ENCODE results near the gene ZNF211. TPM values are rescaled to one million over a fixed set of nuclear protein-coding genes. Genes with fewer than 3 reads are reported as not detected.
A peak's percentile ranks its signal among the peaks of the same experiment; 100 is the strongest.

Gene ZNF211
- total and polyA plus RNA-seq, 10 donors, result 9.5 to 28.4 (median 19.3) TPM

DNA sequence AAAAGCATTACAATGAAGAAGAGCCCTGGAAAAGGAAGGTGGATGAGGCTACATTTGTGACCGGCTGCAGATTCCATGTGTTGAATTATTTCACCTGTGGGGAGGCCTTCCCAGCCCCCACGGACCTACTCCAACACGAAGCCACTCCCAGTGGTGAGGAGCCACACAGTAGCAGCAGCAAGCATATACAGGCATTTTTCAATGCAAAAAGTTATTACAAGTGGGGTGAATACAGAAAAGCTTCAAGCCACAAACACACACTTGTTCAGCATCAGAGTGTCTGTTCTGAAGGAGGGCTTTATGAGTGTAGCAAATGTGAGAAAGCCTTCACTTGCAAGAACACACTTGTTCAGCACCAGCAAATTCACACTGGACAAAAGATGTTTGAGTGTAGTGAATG lies 53.8 kb downstream of the ZNF211 start:
- Histone ChIP-seq H3K27ac (no peak overlapping the region), H3K36me3 (peaks cover 12 to 81% (median 55%) of the 10 kb centered on the region in 6 donors), H3K4me3 (peak overlapping the region in 1 of 8 donors; percentile 26), H3K27me3 (replicated peaks in 1 of 7) (no peaks in the 10 kb centered on the region), H3K4me1 (peaks cover 9 to 21% (median 15%) of the 10 kb centered on the region in 6 donors), H3K9me3 (peaks cover 32 to 93% (median 91%) of the 10 kb centered on the region in 8 donors)
- intact Hi-C loops (cut with DNase I; ENCODE audit: low total_unique reads), result no loop called here
- TF ChIP-seq POLR2AphosphoS5 (IDR thresholded peaks at IDR 0.05) (no peak), POLR2A (IDR thresholded peaks at IDR 0.05) (no peak)
- TF ChIP-seq, protein P1, sequence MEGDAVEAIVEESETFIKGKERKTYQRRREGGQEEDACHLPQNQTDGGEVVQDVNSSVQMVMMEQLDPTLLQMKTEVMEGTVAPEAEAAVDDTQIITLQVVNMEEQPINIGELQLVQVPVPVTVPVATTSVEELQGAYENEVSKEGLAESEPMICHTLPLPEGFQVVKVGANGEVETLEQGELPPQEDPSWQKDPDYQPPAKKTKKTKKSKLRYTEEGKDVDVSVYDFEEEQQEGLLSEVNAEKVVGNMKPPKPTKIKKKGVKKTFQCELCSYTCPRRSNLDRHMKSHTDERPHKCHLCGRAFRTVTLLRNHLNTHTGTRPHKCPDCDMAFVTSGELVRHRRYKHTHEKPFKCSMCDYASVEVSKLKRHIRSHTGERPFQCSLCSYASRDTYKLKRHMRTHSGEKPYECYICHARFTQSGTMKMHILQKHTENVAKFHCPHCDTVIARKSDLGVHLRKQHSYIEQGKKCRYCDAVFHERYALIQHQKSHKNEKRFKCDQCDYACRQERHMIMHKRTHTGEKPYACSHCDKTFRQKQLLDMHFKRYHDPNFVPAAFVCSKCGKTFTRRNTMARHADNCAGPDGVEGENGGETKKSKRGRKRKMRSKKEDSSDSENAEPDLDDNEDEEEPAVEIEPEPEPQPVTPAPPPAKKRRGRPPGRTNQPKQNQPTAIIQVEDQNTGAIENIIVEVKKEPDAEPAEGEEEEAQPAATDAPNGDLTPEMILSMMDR (IDR thresholded peaks at IDR 0.05 in 8 of 11, conservative IDR thresholded peaks at IDR 0.05 in 3 of 11), result no peak
- no peak for DNase-seq
- WGBS, 5 donors, result 97 to 100% (median 98%) methylated on average over 3 of the region's 3 CpGs

DNA sequence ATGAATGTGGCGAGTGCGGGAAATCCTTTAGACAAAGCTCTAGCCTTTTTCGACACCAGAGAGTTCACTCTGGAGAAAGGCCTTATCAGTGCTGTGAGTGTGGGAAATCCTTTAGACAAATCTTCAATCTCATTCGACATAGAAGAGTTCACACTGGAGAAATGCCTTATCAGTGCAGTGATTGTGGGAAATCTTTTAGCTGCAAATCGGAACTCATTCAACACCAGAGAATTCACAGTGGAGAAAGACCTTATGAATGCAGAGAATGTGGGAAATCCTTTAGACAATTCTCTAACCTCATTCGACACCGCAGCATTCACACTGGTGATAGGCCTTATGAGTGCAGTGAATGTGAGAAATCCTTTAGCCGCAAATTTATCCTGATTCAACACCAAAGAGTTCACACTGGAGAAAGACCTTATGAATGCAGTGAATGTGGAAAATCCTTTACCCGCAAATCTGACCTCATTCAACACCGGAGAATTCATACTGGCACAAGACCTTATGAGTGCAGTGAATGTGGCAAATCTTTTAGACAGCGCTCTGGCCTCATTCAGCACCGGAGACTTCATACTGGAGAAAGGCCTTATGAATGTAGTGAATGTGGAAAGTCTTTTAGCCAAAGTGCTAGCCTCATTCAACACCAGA lies 54.5 kb downstream of the ZNF211 start:
- Histone ChIP-seq H3K27ac (no peak overlapping the region), H3K4me1 (peaks cover 7 to 17% (median 11%) of the 10 kb centered on the region in 6 donors), H3K9me3 (peaks cover 32 to 100% (median 99%) of the 10 kb centered on the region in 8 donors), H3K27me3 (replicated peaks in 1 of 7) (no peaks in the 10 kb centered on the region), H3K4me3 (peak overlapping the region in 1 of 8 donors; percentile 26), H3K36me3 (peaks cover 12 to 81% (median 55%) of the 10 kb centered on the region in 6 donors)
- TF ChIP-seq POLR2AphosphoS5 (IDR thresholded peaks at IDR 0.05) (no peak), POLR2A (IDR thresholded peaks at IDR 0.05) (no peak)
- TF ChIP-seq, protein P1 (IDR thresholded peaks at IDR 0.05 in 8 of 11, conservative IDR thresholded peaks at IDR 0.05 in 3 of 11), result no peak
- DNase-seq, result no peak
- 92 to 99% (median 97%) methylated on average over 12 of the region's 12 CpGs for WGBS, 5 donors
- intact Hi-C loops (cut with DNase I; ENCODE audit: low total_unique reads), result no loop called here

DNA sequence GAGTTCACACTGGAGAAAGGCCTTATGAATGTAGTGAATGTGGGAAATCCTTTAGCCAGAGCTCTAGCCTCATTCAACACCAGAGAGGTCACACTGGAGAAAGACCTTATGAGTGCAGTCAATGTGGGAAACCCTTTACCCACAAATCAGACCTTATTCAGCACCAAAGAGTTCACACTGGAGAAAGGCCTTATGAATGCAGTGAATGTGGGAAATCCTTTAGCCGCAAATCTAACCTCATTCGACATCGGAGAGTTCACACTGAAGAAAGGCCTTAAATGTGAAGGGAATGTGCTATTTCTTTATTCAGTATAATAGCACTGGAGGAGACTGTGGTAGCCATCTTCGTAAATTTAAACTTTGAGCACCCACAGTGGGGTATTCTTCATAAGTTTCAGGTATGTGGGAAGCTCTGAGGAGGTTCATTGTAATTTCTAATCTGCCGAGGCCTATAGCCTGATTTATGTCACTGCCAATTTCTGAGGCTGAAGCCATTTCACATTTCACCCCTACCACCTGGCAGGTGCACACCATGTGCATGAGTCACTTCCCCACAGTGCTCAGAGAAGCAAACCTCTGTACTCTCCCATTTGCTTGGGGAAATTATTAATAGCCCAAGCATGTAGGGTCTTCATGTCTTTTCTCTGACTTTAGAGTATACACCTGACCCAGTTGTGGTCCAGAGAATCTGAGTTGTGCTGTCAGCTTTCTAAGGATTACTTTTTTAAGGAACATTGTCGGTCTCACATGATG lies 55.2 kb downstream of the ZNF211 start:
- Histone ChIP-seq H3K36me3 (peaks cover 12 to 78% (median 55%) of the 10 kb centered on the region in 6 donors), H3K4me1 (peaks cover under 1 to 10% (median 4%) of the 10 kb centered on the region in 6 donors), H3K9me3 (peaks cover 32 to 100% (median 100%) of the 10 kb centered on the region in 8 donors), H3K27me3 (replicated peaks in 1 of 7) (no peaks in the 10 kb centered on the region), H3K4me3 (no peak overlapping the region), H3K27ac (no peak overlapping the region)
- TF ChIP-seq POLR2AphosphoS5 (IDR thresholded peaks at IDR 0.05) (no peak), POLR2A (IDR thresholded peaks at IDR 0.05) (no peak)
- TF ChIP-seq, protein P1 (IDR thresholded peaks at IDR 0.05 in 8 of 11, conservative IDR thresholded peaks at IDR 0.05 in 3 of 11), result no peak
- 95 to 97% (median 96%) methylated on average over 6 of the region's 6 CpGs for WGBS, 5 donors
- intact Hi-C loops (cut with DNase I; ENCODE audit: low total_unique reads), result no loop called here
- DNase-seq, result no peak

DNA sequence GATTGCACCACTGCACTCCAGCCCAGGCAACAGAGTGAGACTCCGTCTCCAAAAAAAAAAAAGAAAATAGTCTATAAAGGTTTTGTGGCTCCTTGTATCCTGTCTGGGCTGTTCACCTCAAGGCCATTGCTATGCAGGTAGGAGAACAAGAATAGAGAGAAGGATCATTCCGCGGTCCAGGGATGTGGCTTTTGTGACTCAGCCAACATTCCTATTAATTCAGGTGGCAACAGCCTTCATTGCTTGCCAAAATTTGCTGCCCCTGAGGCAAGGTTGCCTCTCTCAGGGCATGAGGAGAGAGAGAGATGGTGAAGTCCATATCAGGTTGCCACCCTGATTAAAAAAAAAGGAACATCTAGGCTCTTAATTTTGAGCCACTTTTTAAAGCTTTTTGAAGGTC lies 56.8 kb downstream of the ZNF211 start:
- H3K4me3 ChIP-seq, result no peak overlapping the region
- WGBS, 5 donors, result 91 to 100% (median 96%) methylated on average over 3 of the region's 3 CpGs
- TF ChIP-seq POLR2A (IDR thresholded peaks at IDR 0.05), result no peak
- TF ChIP-seq, protein P1 (IDR thresholded peaks at IDR 0.05 in 8 of 11, conservative IDR thresholded peaks at IDR 0.05 in 3 of 11), result no peak
- TF ChIP-seq POLR2AphosphoS5 (IDR thresholded peaks at IDR 0.05), result no peak
- H3K27ac ChIP-seq, result no peak overlapping the region
- DNase-seq, result no peak
- H3K27me3 ChIP-seq (replicated peaks in 1 of 7), result no peaks in the 10 kb centered on the region
- H3K9me3 ChIP-seq, result peaks cover 32 to 100% (median 100%) of the 10 kb centered on the region in 8 donors
- H3K4me1 ChIP-seq, result no peaks in the 10 kb centered on the region
- intact Hi-C loops (cut with DNase I; ENCODE audit: low total_unique reads), result no loop called here
- peaks cover 12 to 62% (median 43%) of the 10 kb centered on the region in 6 donors for H3K36me3 ChIP-seq
